K562 (cell line): ENCODE results near the gene MERTK. TPM values are rescaled to one million over a fixed set of nuclear protein-coding genes. Genes with fewer than 3 reads are reported as not detected.
A peak's percentile ranks its signal among the peaks of the same experiment; 100 is the strongest.

Source experiments
- CAMTA2 ChIP-seq: fragments of 250-450 bp; sonication (Bioruptor Pico); conservative IDR thresholded peaks from 2 replicates; pipeline ENCODE4 v1.5.1; 2022
- E2F3 ChIP-seq: fragments of 250-450 bp; sonication (Bioruptor Pico); IDR thresholded peaks from 2 replicates; pipeline ENCODE4 v1.4.0; 2020; ENCODE audit warnings: mild to moderate bottlenecking
- FOXJ2 ChIP-seq: fragments of 200-800 bp; sonication (Bioruptor generic); IDR thresholded peaks from 2 replicates; pipeline ENCODE4 v1.6.1; 2016; ENCODE audit warnings: missing genetic modification characterization, missing compliant biosample characterization
- FOXJ3 ChIP-seq: sonication (generic); formaldehyde crosslinking; IDR thresholded peaks from 2 replicates; pipeline ENCODE4 v1.4.0; 2020; ENCODE audit warnings: mild to moderate bottlenecking, missing genetic modification reagents
- FOXK1 ChIP-seq: sonication (generic); formaldehyde crosslinking; IDR thresholded peaks from 2 replicates; pipeline ENCODE4 v1.8.0; 2022; ENCODE audit warnings: missing genetic modification reagents, mild to moderate bottlenecking, borderline replicate concordance
- HIVEP1 ChIP-seq: fragments of 250-450 bp; sonication (Bioruptor Pico); IDR thresholded peaks from 2 replicates; pipeline ENCODE4 v1.4.0; 2020; ENCODE audit warnings: mild to moderate bottlenecking
- KLF13 ChIP-seq: fragments of 450-650 bp; IDR thresholded peaks from 2 replicates; pipeline ENCODE4 v1.6.1; 2016; ENCODE audit warnings: missing genetic modification characterization, low read depth, mild to moderate bottlenecking, missing compliant biosample characterization, moderate library complexity, borderline replicate concordance
- MAFK ChIP-seq: IDR thresholded peaks from 2 replicates; pipeline ENCODE4 v1.6.1; 2011; ENCODE audit warnings: low read length, improper control_type of control experiment
- MCM7 ChIP-seq, 2 experiments: fragments of 450-650 bp; IDR thresholded peaks; 2 replicates each; pipeline ENCODE4 v1.6.1; 2016 to 2018
- MYC ChIP-seq, 2 experiments: fragments of 250-450 bp in 1 of 2; sonication (Bioruptor Pico) in 1 of 2; IDR thresholded peaks; 2 replicates each; pipeline versions ENCODE4 v1.5.1 to v1.6.1; 2012 to 2021; ENCODE audit warnings: low read depth in 2 of 2, borderline replicate concordance in 1 of 2, improper control_type of control experiment in 1 of 2, low read length in 1 of 2, mild to moderate bottlenecking in 1 of 2, moderate library complexity in 1 of 2
- NUFIP1 ChIP-seq: fragments of 450-650 bp; IDR thresholded peaks from 2 replicates; pipeline ENCODE4 v1.6.1; 2018; ENCODE audit not compliant: partially characterized antibody
- PHB2 ChIP-seq: fragments of 450-650 bp; IDR thresholded peaks from 2 replicates; pipeline ENCODE4 v1.6.1; 2017; ENCODE audit warnings: low read depth
- SREBF2 ChIP-seq: sonication (generic); formaldehyde crosslinking; IDR thresholded peaks from 2 replicates; pipeline ENCODE4 v1.4.0; 2020; ENCODE audit warnings: mild to moderate bottlenecking, missing genetic modification reagents
- TAF9B ChIP-seq: fragments of 450-650 bp; IDR thresholded peaks from 2 replicates; pipeline ENCODE4 v1.6.1; 2018; ENCODE audit warnings: mild to moderate bottlenecking; ENCODE audit not compliant: partially characterized antibody
- XRCC3 ChIP-seq: fragments of 450-650 bp; IDR thresholded peaks from 2 replicates; pipeline ENCODE4 v1.6.1; 2017; ENCODE audit warnings: mild to moderate bottlenecking, moderate library complexity
- ZNF232 ChIP-seq: sonication (generic); formaldehyde crosslinking; IDR thresholded peaks from 2 replicates; pipeline ENCODE4 v1.8.0; 2022; ENCODE audit warnings: mild to moderate bottlenecking, missing genetic modification reagents
- ZNF764 ChIP-seq: fragments of 250-450 bp; sonication (Bioruptor Pico); IDR thresholded peaks from 2 replicates; pipeline ENCODE4 v1.4.0; 2020; ENCODE audit warnings: low read depth, mild to moderate bottlenecking, moderate library complexity
- ZNF785 ChIP-seq: fragments of 250-450 bp; sonication (Bioruptor Pico); IDR thresholded peaks from 2 replicates; pipeline ENCODE4 v1.4.0; 2020; ENCODE audit warnings: mild to moderate bottlenecking
- ZNF79 ChIP-seq: fragments of 250-450 bp; sonication (Bioruptor Pico); IDR thresholded peaks from 2 replicates; pipeline ENCODE4 v1.4.0; 2020; ENCODE audit warnings: low read depth, mild to moderate bottlenecking, moderate library complexity
- polyA plus RNA-seq, 8 experiments: library from polyadenylated mRNA; depleted of rRNA in 4 of 8; stranded (reverse) in 5 of 8; unstranded in 3 of 8; fragments of >200 nt; fragmentation: Nextera tagmentation in 2 of 8; fragmentation: Illumina TruSeq in 1 of 8; extraction: Ambion mirVana in 2 of 8; extraction: Trizol in 1 of 8; gene quantifications; 2 replicates each; pipeline versions ENCODE4 v1.2.1 to v1.2.3, GENCODE V29; 2011 to 2014; ENCODE audit warnings: inconsistent platforms in 1 of 8, missing spikeins in 1 of 8
- total RNA-seq, 7 experiments: library from RNA; depleted of rRNA in 6 of 7; stranded (reverse); fragments of >200 nt in 6 of 7; fragmentation: Illumina TruSeq in 2 of 7; extraction: Trizol in 2 of 7; gene quantifications; 2 replicates each; pipeline versions ENCODE4 v1.2.1 to v1.2.3, GENCODE V29; 2011 to 2021; ENCODE audit warnings: low replicate concordance in 1 of 7
- TF ChIP-seq, protein P1 (sequence below): fragments of 450-650 bp; IDR thresholded peaks from 2 replicates; pipeline ENCODE4 v1.6.1; 2018; ENCODE audit warnings: mild to moderate bottlenecking, low read depth; ENCODE audit not compliant: partially characterized antibody
- TF ChIP-seq, protein P2 (sequence below): fragments of 450-650 bp; IDR thresholded peaks from 2 replicates; pipeline ENCODE4 v1.6.1; 2014; ENCODE audit warnings: low read depth, mild to moderate bottlenecking, moderate library complexity, borderline replicate concordance
- TF ChIP-seq, protein P3 (sequence below): sonication (generic); formaldehyde crosslinking; IDR thresholded peaks from 2 replicates; pipeline ENCODE4 v1.9.0; 2022; ENCODE audit warnings: mild to moderate bottlenecking, missing genetic modification reagents
- TF ChIP-seq, protein P4 (sequence below): fragments of 250-450 bp; sonication (Bioruptor Pico); IDR thresholded peaks from 2 replicates; pipeline ENCODE4 v1.9.0; 2021; ENCODE audit warnings: mild to moderate bottlenecking
- TF ChIP-seq, protein P5 (sequence below): fragments of 250-450 bp; sonication (Bioruptor Pico); IDR thresholded peaks from 2 replicates; pipeline ENCODE4 v1.8.0; 2022; ENCODE audit warnings: moderate library complexity, mild to moderate bottlenecking, inconsistent platforms

Gene MERTK
- total and polyA plus RNA-seq, 9 of the 15 experiments (the other 6 are each of a cell fraction or from before 2014, with no cell fraction given), result 0.23 to 1.6 (median 0.74) TPM

DNA sequence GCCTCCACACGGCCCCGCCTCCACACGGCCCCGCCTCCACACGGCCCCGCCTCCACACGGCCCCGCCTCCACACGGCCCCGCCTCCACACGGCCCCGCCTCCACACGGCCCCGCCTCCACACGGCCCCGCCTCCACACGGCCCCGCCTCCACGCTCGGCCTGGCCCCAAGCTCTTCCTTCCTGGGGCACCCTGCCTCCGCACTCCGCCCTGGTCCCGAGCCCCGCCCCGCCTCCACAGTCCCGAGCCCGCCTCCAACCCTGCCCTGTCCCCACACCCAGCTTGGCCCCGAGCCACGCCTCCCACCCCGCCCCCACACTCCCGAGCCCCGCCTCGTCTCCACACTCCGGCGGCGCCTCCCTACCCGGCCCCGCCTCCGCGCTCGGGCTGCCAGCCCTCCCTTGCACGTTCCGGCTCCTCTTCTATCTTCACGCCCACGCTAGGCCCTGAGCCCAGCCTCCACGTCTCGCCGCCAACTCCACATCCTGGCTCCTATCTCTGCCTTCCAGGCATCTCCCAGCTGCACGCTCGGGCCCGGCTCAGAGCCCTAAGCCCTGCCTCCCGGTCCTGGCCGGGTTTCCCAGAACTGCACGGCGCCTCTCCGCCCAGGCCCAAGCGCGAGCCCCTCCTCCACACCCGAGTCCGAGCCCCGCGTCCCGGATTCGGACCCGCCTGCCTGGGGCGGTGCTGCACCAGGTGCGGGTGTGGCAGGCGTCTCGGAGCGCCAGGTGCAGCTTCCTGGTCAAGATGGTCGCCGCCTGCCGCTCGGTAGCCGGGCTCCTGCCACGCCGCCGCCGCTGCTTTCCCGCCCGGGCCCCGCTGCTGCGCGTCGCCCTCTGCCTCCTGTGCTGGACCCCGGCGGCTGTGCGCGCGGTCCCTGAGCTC lies 156.7 kb downstream of the MERTK start, which contains the start of gene TMEM87B (continued):
- TF ChIP-seq, protein P1, sequence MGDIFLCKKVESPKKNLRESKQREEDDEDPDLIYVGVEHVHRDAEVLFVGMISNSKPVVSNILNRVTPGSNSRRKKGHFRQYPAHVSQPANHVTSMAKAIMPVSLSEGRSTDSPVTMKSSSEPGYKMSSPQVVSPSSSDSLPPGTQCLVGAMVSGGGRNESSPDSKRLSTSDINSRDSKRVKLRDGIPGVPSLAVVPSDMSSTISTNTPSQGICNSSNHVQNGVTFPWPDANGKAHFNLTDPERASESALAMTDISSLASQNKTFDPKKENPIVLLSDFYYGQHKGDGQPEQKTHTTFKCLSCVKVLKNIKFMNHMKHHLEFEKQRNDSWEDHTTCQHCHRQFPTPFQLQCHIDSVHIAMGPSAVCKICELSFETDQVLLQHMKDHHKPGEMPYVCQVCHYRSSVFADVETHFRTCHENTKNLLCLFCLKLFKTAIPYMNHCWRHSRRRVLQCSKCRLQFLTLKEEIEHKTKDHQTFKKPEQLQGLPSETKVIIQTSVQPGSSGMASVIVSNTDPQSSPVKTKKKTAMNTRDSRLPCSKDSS, result no peak
- no peak for TF ChIP-seq FOXJ2 (tag)
- TF ChIP-seq TAF9B, result peak; percentile 92
- TF ChIP-seq MYC (IDR thresholded peaks at IDR 0.05; ENCODE audit: low read depth, low read length), result peak; percentile 80
- no peak for TF ChIP-seq MYC (CRISPR knock-in tag; IDR thresholded peaks at IDR 0.05; ENCODE audit: borderline replicate concordance, low read depth)
- no peak for TF ChIP-seq MAFK
- TF ChIP-seq MCM7 (IDR thresholded peaks at IDR 0.05), result no peak
- 0 out of 2 replicates have a peak, but pooled peaks have one; percentile 31 for TF ChIP-seq PHB2
- no peak for TF ChIP-seq KLF13
- TF ChIP-seq ZNF232 (CRISPR knock-in tag), result no peak
- TF ChIP-seq, protein P2, sequence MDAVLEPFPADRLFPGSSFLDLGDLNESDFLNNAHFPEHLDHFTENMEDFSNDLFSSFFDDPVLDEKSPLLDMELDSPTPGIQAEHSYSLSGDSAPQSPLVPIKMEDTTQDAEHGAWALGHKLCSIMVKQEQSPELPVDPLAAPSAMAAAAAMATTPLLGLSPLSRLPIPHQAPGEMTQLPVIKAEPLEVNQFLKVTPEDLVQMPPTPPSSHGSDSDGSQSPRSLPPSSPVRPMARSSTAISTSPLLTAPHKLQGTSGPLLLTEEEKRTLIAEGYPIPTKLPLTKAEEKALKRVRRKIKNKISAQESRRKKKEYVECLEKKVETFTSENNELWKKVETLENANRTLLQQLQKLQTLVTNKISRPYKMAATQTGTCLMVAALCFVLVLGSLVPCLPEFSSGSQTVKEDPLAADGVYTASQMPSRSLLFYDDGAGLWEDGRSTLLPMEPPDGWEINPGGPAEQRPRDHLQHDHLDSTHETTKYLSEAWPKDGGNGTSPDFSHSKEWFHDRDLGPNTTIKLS, result peak; percentile 83
- TF ChIP-seq, protein P3, sequence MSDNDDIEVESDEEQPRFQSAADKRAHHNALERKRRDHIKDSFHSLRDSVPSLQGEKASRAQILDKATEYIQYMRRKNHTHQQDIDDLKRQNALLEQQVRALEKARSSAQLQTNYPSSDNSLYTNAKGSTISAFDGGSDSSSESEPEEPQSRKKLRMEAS, result peak; percentile 90
- TF ChIP-seq SREBF2 (CRISPR knock-in tag), result no peak
- no peak for TF ChIP-seq NUFIP1
- TF ChIP-seq E2F3 (CRISPR knock-in tag), result peak; percentile 78
- TF ChIP-seq CAMTA2 (CRISPR knock-in tag), result no peak
- no peak for TF ChIP-seq ZNF785 (CRISPR knock-in tag)
- no peak for TF ChIP-seq FOXJ3
- no peak for TF ChIP-seq ZNF764
- no peak for TF ChIP-seq HIVEP1 (CRISPR knock-in tag)
- 0 out of 2 replicates have a peak, but pooled peaks have one; percentile 53 for TF ChIP-seq FOXK1 (CRISPR knock-in tag)
- TF ChIP-seq, protein P4, sequence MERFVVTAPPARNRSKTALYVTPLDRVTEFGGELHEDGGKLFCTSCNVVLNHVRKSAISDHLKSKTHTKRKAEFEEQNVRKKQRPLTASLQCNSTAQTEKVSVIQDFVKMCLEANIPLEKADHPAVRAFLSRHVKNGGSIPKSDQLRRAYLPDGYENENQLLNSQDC (CRISPR knock-in tag), result no peak
- TF ChIP-seq, protein P5, sequence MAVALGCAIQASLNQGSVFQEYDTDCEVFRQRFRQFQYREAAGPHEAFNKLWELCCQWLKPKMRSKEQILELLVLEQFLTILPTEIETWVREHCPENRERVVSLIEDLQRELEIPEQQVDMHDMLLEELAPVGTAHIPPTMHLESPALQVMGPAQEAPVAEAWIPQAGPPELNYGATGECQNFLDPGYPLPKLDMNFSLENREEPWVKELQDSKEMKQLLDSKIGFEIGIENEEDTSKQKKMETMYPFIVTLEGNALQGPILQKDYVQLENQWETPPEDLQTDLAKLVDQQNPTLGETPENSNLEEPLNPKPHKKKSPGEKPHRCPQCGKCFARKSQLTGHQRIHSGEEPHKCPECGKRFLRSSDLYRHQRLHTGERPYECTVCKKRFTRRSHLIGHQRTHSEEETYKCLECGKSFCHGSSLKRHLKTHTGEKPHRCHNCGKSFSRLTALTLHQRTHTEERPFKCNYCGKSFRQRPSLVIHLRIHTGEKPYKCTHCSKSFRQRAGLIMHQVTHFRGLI (CRISPR knock-in tag), result no peak
- no peak for TF ChIP-seq XRCC3
- TF ChIP-seq ZNF79 (CRISPR knock-in tag), result no peak
